SU-DHL-6 (cell line): ENCODE data around the gene HLA-DOA.

ENCODE experiments used
- H2AFZ ChIP-seq: fragments of 200-600 bp; sonication (generic); 2 replicates; pipeline ENCODE4 v1.6.1; 2014; ENCODE audit warnings: low read depth, mild to moderate bottlenecking, moderate library complexity, mixed read lengths, antibody characterized with exemption, low read length; ENCODE audit not compliant: severe bottlenecking
- H3F3A ChIP-seq: fragments of 200-600 bp; shearing (Covaris generic); 2 replicates; pipeline ENCODE4 v1.6.0; 2016; ENCODE audit warnings: antibody characterized with exemption, mild to moderate bottlenecking; ENCODE audit not compliant: insufficient read depth
- H3K27ac ChIP-seq: fragments of 200-600 bp; sonication (generic); 2 replicates; pipeline ENCODE4 v1.5.1; 2016; ENCODE audit warnings: low read depth, mild to moderate bottlenecking, low read length, moderate library complexity, mixed read lengths
- H3K27me3 ChIP-seq: fragments of 200-600 bp; sonication (generic), shearing (Covaris generic); 2 replicates; pipeline ENCODE4 v1.6.0; 2014; ENCODE audit warnings: mild to moderate bottlenecking, low read length
- H3K36me3 ChIP-seq: fragments of 200-600 bp; sonication (generic); 2 replicates; pipeline ENCODE4 v1.6.1; 2014; ENCODE audit warnings: mild to moderate bottlenecking, low read length, mixed read lengths
- H3K4me2 ChIP-seq: fragments of 300-600, 200-600 bp; shearing (Covaris generic), sonication (generic); 2 replicates; pipeline ENCODE4 v1.6.0; 2014; ENCODE audit warnings: low read length, low read depth, mild to moderate bottlenecking; ENCODE audit not compliant: poor library complexity, severe bottlenecking
- H3K4me3 ChIP-seq: fragments of 200-600 bp; sonication (generic); 2 replicates; pipeline ENCODE4 v1.5.1; 2014; ENCODE audit warnings: antibody characterized with exemption, low read length, mild to moderate bottlenecking, mixed read lengths; ENCODE audit not compliant: insufficient read depth, poor library complexity, severe bottlenecking
- H3K79me2 ChIP-seq: fragments of 200-600 bp; sonication (generic); 2 replicates; pipeline ENCODE4 v1.6.1; 2014; ENCODE audit warnings: mild to moderate bottlenecking, low read length, moderate library complexity; ENCODE audit not compliant: insufficient read depth
- H3K9ac ChIP-seq: fragments of 200-600 bp; sonication (generic); 2 replicates; pipeline ENCODE4 v1.7.0; 2014; ENCODE audit warnings: mild to moderate bottlenecking, low read length
- H3K9me2 ChIP-seq: fragments of 200-600 bp; sonication (generic); replicated peaks from 2 replicates; pipeline ENCODE4 v1.6.1; 2014; ENCODE audit warnings: low read length; ENCODE audit not compliant: insufficient read depth
- H3K9me3 ChIP-seq: fragments of 200-600 bp; sonication (generic); 2 replicates; pipeline ENCODE4 v1.6.1; 2014; ENCODE audit warnings: low read length, mixed read lengths; ENCODE audit not compliant: insufficient read depth
- H4K20me1 ChIP-seq: fragments of 200-600 bp; sonication (generic); 2 replicates; pipeline ENCODE4 v1.6.1; 2014; ENCODE audit warnings: low read depth, mild to moderate bottlenecking, antibody characterized with exemption, low read length, moderate library complexity, mixed read lengths
- CTCF ChIP-seq: fragments of 200-600 bp; sonication (generic); IDR thresholded peaks from one replicate; pipeline ENCODE4 v1.5.1; 2017; ENCODE audit warnings: antibody characterized with exemption, mild to moderate bottlenecking, low read length, moderate library complexity; ENCODE audit not compliant: insufficient read depth, poor library complexity, severe bottlenecking
- EZH2phosphoT487 ChIP-seq: fragments of 200-600 bp; sonication (generic), shearing (Covaris generic); conservative IDR thresholded peaks from 2 replicates; pipeline ENCODE4 v1.6.1; 2018; ENCODE audit warnings: mild to moderate bottlenecking, antibody characterized with exemption, low read length, moderate library complexity, mixed read lengths

The HLA-DOA gene

DNA sequence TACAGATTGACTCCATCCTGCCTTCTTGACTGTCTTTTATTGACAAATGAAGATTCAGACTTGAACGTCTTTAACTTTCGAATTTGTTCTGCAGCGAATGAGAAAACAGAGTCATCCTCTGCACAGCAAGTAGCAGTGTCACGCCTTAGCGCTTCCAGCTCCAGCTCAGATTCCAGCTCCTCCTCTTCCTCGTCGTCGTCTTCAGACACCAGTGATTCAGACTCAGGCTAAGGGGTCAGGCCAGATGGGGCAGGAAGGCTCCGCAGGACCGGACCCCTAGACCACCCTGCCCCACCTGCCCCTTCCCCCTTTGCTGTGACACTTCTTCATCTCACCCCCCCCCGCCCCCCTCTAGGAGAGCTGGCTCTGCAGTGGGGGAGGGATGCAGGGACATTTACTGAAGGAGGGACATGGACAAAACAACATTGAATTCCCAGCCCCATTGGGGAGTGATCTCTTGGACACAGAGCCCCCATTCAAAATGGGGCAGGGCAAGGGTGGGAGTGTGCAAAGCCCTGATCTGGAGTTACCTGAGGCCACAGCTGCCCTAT lies 28.8 kb downstream of the HLA-DOA start:
- peaks cover 22% of the 10 kb centered on the region for H3K79me2 ChIP-seq
- no peaks in the 10 kb centered on the region for H3K27me3 ChIP-seq
- peaks cover 97% of the 10 kb centered on the region for H3F3A ChIP-seq
- no peaks in the 10 kb centered on the region for H3K9me2 ChIP-seq
- no peak overlapping the region for H3K27ac ChIP-seq
- no peak overlapping the region for H3K9ac ChIP-seq
- peaks cover 46% of the 10 kb centered on the region for H4K20me1 ChIP-seq
- H3K36me3 ChIP-seq: peaks cover 59% of the 10 kb centered on the region
- no peak overlapping the region for H3K4me3 ChIP-seq
- TF ChIP-seq CTCF: no peak
- H2AFZ ChIP-seq: no peak overlapping the region
- H3K9me3 ChIP-seq: no peaks in the 10 kb centered on the region
- H3K4me2 ChIP-seq: no peak overlapping the region

DNA sequence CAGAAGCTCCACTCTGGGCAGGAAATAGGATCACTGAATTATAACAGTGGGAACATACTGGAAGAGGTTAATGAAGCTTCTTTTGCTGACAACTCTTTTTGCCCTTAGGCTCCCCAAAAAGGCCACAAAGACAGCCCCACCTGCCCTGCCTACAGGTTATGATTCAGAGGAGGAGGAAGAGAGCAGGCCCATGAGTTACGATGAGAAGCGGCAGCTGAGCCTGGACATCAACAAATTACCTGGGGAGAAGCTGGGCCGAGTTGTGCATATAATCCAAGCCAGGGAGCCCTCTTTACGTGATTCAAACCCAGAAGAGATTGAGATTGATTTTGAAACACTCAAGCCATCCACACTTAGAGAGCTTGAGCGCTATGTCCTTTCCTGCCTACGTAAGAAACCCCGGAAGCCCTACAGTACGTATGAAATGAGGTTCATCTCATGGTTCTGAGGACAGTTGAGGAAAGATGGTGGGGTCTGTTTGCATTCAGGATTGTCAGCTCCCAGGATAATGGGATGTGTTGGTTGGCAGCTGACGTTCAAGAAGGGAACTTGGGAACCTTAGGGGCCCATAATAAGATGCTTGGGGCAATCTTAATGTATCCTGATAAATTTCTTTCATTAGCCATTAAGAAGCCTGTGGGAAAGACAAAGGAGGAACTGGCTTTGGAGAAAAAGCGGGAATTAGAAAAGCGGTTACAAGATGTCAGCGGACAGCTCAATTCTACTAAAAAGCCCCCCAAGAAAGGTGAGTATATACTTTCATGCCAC lies 29.5 kb downstream of the HLA-DOA start:
- TF ChIP-seq CTCF (no peak), EZH2phosphoT487 (no peak)
- H3K79me2 ChIP-seq: peaks cover 29% of the 10 kb centered on the region
- H3K27ac ChIP-seq: no peak overlapping the region
- H3K4me2 ChIP-seq: no peak overlapping the region
- peaks cover 66% of the 10 kb centered on the region for H3K36me3 ChIP-seq
- H3K9ac ChIP-seq: no peak overlapping the region
- H3K9me2 ChIP-seq: no peaks in the 10 kb centered on the region
- no peak overlapping the region for H2AFZ ChIP-seq
- H3K4me3 ChIP-seq: no peak overlapping the region
- no peaks in the 10 kb centered on the region for H3K27me3 ChIP-seq
- H4K20me1 ChIP-seq: peaks cover 53% of the 10 kb centered on the region
- no peaks in the 10 kb centered on the region for H3K9me3 ChIP-seq
- peaks cover 99% of the 10 kb centered on the region for H3F3A ChIP-seq

DNA sequence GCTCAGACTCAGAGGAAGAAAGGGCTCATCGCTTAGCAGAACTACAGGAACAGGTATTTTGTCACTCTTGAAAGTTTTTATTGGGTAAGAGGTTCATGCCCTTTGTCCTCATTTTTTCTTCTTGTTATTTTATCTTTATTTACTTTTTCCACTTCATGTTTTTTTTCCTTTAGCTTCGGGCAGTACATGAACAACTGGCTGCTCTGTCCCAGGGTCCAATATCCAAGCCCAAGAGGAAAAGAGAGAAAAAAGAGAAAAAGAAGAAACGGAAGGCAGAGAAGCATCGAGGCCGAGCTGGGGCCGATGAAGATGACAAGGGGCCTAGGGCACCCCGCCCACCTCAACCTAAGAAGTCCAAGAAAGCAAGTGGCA lies 31.5 kb downstream of the HLA-DOA start:
- Histone ChIP-seq H3K27ac (no peak overlapping the region), H4K20me1 (peaks cover 71% of the 10 kb centered on the region), H3F3A (peaks cover 100% of the 10 kb centered on the region)

More for the DNA sequence above, 31.5 kb downstream of the HLA-DOA start:
- no peaks in the 10 kb centered on the region for H3K9me2 ChIP-seq
- H3K36me3 ChIP-seq: peaks cover 85% of the 10 kb centered on the region
- H3K4me2 ChIP-seq: no peak overlapping the region
- H3K4me3 ChIP-seq: no peak overlapping the region
- H3K9me3 ChIP-seq: no peaks in the 10 kb centered on the region
- no peak overlapping the region for H3K9ac ChIP-seq
- no peak for TF ChIP-seq EZH2phosphoT487
- no peak for TF ChIP-seq CTCF
- H3K27me3 ChIP-seq: no peaks in the 10 kb centered on the region
- peaks cover 49% of the 10 kb centered on the region for H3K79me2 ChIP-seq
- no peak overlapping the region for H2AFZ ChIP-seq
